Measurements from ENCODE around the gene SMAP2. TPM values are rescaled to one million over a fixed set of nuclear protein-coding genes. Genes with fewer than 3 reads are reported as not detected.

The SMAP2 gene
- total RNA-seq, 1 experiment from 2014 or later = 8.2 TPM

GRCh38 chr1:40404670-40405462 lies 31.3 kb downstream of the SMAP2 start:
- H2AFZ ChIP-seq (ENCODE audit: low read length) = no peak overlapping the region
- Mint-ChIP-seq H3K4me1 (peaks cover 16 to 17% of the 10 kb centered on the region in 2 experiments), H3K9me3 (no peaks in the 10 kb centered on the region), H3K36me3 (ENCODE audit: insufficient read depth in 1 of 3, low read depth in 3 of 3) (no peaks in the 10 kb centered on the region), H3K27ac (no peak overlapping the region), H3K27me3 (ENCODE audit: low read depth) (no peaks in the 10 kb centered on the region), H3K4me3 (no peak overlapping the region)
- H3K79me2 ChIP-seq (ENCODE audit: insufficient read depth, low read length) = no peaks in the 10 kb centered on the region
- no peak overlapping the region for H3K4me2 ChIP-seq (ENCODE audit: insufficient read depth, insufficient read length, low read length)
- TF ChIP-seq, protein P1, sequence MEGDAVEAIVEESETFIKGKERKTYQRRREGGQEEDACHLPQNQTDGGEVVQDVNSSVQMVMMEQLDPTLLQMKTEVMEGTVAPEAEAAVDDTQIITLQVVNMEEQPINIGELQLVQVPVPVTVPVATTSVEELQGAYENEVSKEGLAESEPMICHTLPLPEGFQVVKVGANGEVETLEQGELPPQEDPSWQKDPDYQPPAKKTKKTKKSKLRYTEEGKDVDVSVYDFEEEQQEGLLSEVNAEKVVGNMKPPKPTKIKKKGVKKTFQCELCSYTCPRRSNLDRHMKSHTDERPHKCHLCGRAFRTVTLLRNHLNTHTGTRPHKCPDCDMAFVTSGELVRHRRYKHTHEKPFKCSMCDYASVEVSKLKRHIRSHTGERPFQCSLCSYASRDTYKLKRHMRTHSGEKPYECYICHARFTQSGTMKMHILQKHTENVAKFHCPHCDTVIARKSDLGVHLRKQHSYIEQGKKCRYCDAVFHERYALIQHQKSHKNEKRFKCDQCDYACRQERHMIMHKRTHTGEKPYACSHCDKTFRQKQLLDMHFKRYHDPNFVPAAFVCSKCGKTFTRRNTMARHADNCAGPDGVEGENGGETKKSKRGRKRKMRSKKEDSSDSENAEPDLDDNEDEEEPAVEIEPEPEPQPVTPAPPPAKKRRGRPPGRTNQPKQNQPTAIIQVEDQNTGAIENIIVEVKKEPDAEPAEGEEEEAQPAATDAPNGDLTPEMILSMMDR (conservative IDR thresholded peaks at IDR 0.05) = peak; percentile 94
- no peak overlapping the region for H2BK120ac ChIP-seq (ENCODE audit: low read depth, low read length, poor library complexity, severe bottlenecking)
- no peaks in the 10 kb centered on the region for H3K23me2 ChIP-seq (ENCODE audit: insufficient read length, low read depth, low read length, poor library complexity, severe bottlenecking)
- no peak overlapping the region for H2AK5ac ChIP-seq (ENCODE audit: insufficient read length, low read length)
- no peak overlapping the region for H3K23ac ChIP-seq (ENCODE audit: insufficient read length, low read depth, low read length)
- no peak overlapping the region for H3K9ac ChIP-seq (ENCODE audit: extremely low read depth, insufficient read length, low read length)
- H4K91ac ChIP-seq (ENCODE audit: insufficient read length, low read depth, low read length) = no peak overlapping the region
- H2BK20ac ChIP-seq (ENCODE audit: low read depth, low read length, poor library complexity, severe bottlenecking) = no peak overlapping the region
- WGBS (ENCODE audit: extremely low coverage, insufficient read length, low lambda C conversion rate) = no CpG with 5 or more reads among the region's 11 CpGs
- no peak overlapping the region for H3T11ph ChIP-seq (ENCODE audit: low read length)
- no peak overlapping the region for H3K56ac ChIP-seq (ENCODE audit: insufficient read length, low read depth, low read length)
- no peak for DNase-seq
- H4K5ac ChIP-seq (ENCODE audit: insufficient read length, low read depth, low read length) = no peak overlapping the region
- no peak overlapping the region for H3K14ac ChIP-seq (ENCODE audit: insufficient read depth, low read length)
- no peaks in the 10 kb centered on the region for H3K27me3 ChIP-seq (ENCODE audit: insufficient read depth, low read length)
- no peak overlapping the region for H4K8ac ChIP-seq (replicated peaks; ENCODE audit: insufficient read length, low read depth, low read length)
- H2BK5ac ChIP-seq (ENCODE audit: insufficient read length, low read length) = no peak overlapping the region
- no peak overlapping the region for H2BK15ac ChIP-seq (ENCODE audit: low read depth, low read length)
- no peak overlapping the region for H2BK12ac ChIP-seq (ENCODE audit: insufficient read length, low read depth, low read length)
- H3K79me1 ChIP-seq (ENCODE audit: insufficient read depth, low read depth, low read length, poor library complexity, severe bottlenecking) = no peaks in the 10 kb centered on the region
- H3K4me1 ChIP-seq (ENCODE audit: insufficient read depth, low read length) = no peaks in the 10 kb centered on the region
- no peak overlapping the region for H3K4ac ChIP-seq (ENCODE audit: low read depth, low read length)
- H4K20me1 ChIP-seq (ENCODE audit: control insufficient read depth, insufficient read depth, insufficient read length) = no peaks in the 10 kb centered on the region
- no peak overlapping the region for H3K27ac ChIP-seq (ENCODE audit: insufficient read length, low read depth, low read length)
- no peak overlapping the region for H3K18ac ChIP-seq (ENCODE audit: insufficient read length, low read depth, low read length)
- no peaks in the 10 kb centered on the region for H3K9me3 ChIP-seq (ENCODE audit: control insufficient read depth, low read depth, low read length)

All from H9 (cell line).